Peyer's patch (tissue), 4 donors: ENCODE measurements around the gene VRK3.

ENCODE experiments used
- CTCF ChIP-seq, 6 experiments: fragments of 450-650 bp in 4 of 6; fragments of 200-600 bp in 2 of 6; sonication (generic) in 1 of 6; IDR thresholded peaks; one replicate each; pipeline ENCODE4 v1.5.1; 2017 to 2019; ENCODE audit warnings: antibody characterized with exemption in 6 of 6, mild to moderate bottlenecking in 3 of 6, moderate library complexity in 1 of 6
- POLR2A ChIP-seq, 2 donors: fragments of 450-650 bp; IDR thresholded peaks; one replicate each; pipeline ENCODE4 v1.5.1; 2017; ENCODE audit warnings: antibody characterized with exemption in 2 of 2, mild to moderate bottlenecking in 2 of 2, moderate library complexity in 2 of 2

- TF ChIP-seq CTCF (IDR thresholded peaks at IDR 0.05) (no peak), POLR2A (IDR thresholded peaks at IDR 0.05) (no peak)
Observed at GRCh38 chr19:49997709-49998108, 27.5 kb downstream of the VRK3 start.
